ENCODE data around the gene EXOC3. TPM values are rescaled to one million over a fixed set of nuclear protein-coding genes. Genes with fewer than 3 reads are reported as not detected.

Gene EXOC3
- total RNA-seq, 1 donor from 2014 or later: 72.1 TPM

Other genes with a start within 250 kb of the EXOC3 start
- gene CCDC127, start 225.0 kb upstream of the EXOC3 start, total RNA-seq: 5.7 and 6.5 TPM in 2 replicates
- gene SDHA, start 224.9 kb upstream of the EXOC3 start, total RNA-seq: 154 and 158 TPM in 2 replicates
- gene PDCD6, start 171.5 kb upstream of the EXOC3 start, total RNA-seq: 91.4 and 95.3 TPM in 2 replicates
- 39.4 and 42.2 TPM in 2 replicates for gene AHRR, start 121.5 kb upstream of the EXOC3 start, total RNA-seq
- gene SLC9A3, start 81.3 kb downstream of the EXOC3 start, total RNA-seq: 1.5 and 1.6 TPM in 2 replicates
- 32.3 and 32.8 TPM in 2 replicates for gene CEP72, start 169.2 kb downstream of the EXOC3 start, total RNA-seq